Left cardiac atrium (tissue), 4 donors: Measurements from ENCODE around the gene MKNK1. TPM values are rescaled to one million over a fixed set of nuclear protein-coding genes. Genes with fewer than 3 reads are reported as not detected.
"Not testable (repeated sequence)": the region's sequence is repeated elsewhere in the genome, so short reads cannot be mapped to it uniquely, and the experiment has no call there.

ENCODE experiments used
- ATAC-seq, 2 donors: fragments of 200-7000 bp; cut with Tn5 transposase; one replicate each; pipeline ENCODE4 v1.9.1; 2020; ENCODE audit warnings: mild to moderate bottlenecking in 2 of 2, moderate library complexity in 2 of 2
- DNase-seq: peaks from one replicate; pipeline ENCODE4 v3.0.0-alpha.2; 2020
- intact Hi-C, 2 donors: fragments of 100-400 bp; cut with DNase I; formaldehyde crosslinking; loops; one replicate each; pipeline versions ENCODE4 v1.14.1 to v1.15.1; 2022 to 2023
- long read RNA-seq: library from polyadenylated mRNA; unstranded; transcript quantifications from one replicate; pipeline ENCODE4 v2.0.0, GENCODE V29; 2021
- total RNA-seq, 2 donors: library from RNA; stranded (reverse); fragmentation: NEBNext Ultra II Directional; extraction: Animal tissue kit (Norgen Biotek cat#: 25700); gene quantifications; one replicate each; pipeline ENCODE4 v1.2.1, GENCODE V29; 2021
- donor health status: DM: no; HTN: yes; CAD: no.
- donor health status: DM: no; HTN: yes; CAD: no; lungs with severe emphysema.
- donor health status: DM: yes; HTN: yes; CAD: no.
- donor health status: Dilated cardiomyopathy.

MKNK1 gene
- 10 to 100 TPM; 39.7 to 42.7 TPM for total RNA-seq
- long read RNA-seq, partial matches to known transcripts: 3 of 20 reads
- long read RNA-seq, other reads (novel, unspliced or antisense): 12 of 20 reads

DNA sequence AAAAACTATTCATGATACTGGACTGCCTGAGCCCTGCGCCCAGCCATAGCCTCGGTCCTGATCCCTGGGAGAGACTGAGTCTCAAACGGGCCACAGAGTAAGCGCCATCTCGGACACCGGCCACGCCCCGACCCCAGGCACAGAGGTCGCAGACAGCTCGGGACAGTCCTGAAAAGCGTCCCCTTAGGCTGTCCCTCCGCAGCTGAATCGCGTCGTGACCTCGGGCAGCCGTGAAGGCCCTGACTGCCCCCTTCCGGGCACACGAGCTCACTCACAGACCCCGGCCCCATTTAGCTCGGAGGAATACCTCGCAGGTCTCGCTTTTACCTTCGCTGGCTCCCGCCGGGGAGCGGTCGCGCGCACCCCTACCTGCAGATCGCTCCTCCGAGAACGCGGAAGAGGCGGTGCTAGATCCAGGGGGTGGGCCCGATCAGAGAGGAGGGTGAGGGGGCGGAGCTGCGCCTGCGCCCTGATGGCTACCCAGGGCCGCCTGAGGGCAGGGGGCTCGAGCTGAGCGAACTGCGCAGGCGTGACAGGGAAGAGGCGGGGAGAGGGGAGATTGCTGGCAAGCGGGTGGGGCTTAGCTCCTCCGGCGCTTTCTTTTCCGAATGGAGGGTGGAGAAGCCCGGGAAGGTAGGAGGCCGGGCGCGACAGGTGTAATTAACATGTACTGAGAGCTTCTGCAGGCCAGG, at the start of gene MKNK1:
TSS of gene MKNK1 (minus strand) at position 411 of the 692 bp plus-strand sequence. CDS start 20,941 bp downstream, outside the sequence.
- DNase-seq: peak; percentile 98
- intact Hi-C loops: no loop called here
- peak; percentile 97 to 98 for ATAC-seq

DNA sequence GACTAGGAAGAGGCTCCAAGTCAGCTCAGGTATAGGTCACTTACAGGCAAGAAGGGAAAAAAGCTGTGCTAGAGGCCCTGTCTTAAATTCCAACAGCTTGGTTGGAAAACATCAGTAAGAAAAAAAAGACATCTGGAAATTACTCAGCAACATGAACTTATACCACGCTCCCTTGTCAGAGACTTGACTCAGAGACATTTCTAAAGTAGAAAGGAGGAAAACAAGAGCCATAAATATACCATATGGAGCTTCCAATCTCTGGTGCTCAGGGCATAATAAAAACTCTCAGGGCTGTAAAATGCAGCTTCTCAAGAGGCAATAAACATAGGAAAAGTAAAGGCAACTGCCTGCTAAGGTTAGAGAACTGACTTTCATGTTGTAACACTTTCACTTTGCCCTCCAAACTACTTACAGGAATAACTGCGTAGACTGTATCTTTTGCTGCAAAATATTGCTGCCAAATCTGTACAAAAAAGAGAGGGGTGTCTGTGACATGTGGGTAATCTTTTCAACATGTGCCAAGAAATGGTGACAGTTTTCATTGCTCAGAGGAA, 49.4 kb upstream of the MKNK1 start:
- ATAC-seq: no peak
- intact Hi-C loops: no loop called here
- DNase-seq: no peak

DNA sequence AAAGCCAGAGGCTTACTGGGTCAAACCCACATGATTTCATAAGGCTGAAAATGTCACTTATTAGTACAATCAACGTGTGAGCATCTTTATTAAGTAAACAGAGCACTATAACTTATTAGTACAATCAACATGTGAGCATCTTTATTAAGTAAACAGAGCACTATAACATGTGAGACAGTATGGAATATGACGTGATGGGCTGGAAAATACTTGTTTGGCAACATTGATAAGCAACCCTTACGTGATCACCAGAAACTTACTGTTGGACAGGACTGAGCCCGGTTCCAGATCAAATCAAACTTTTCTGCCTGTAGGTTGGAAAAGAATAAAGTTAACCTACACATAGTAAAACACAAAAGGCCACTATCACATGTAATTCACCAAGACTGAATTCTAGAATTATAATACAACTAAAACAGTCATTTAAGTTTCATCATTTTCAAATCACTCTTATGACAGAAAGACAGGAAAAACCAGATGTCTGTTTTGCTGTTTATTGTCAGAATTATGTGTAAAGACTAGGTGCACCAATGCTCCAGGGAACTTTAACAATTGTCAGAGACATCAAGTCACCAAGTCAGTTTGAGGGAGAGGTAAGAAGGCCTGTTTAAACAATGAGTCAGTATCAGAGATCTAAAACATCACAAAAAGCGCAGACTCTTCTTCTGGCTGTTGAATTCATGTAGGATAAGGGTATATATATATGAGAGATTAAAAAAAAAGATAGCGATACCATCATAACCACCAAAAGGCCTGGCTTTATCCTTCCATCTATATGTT, 48.4 kb upstream of the MKNK1 start:
- intact Hi-C loops: no loop called here
- no peak for DNase-seq
- ATAC-seq: no peak

DNA sequence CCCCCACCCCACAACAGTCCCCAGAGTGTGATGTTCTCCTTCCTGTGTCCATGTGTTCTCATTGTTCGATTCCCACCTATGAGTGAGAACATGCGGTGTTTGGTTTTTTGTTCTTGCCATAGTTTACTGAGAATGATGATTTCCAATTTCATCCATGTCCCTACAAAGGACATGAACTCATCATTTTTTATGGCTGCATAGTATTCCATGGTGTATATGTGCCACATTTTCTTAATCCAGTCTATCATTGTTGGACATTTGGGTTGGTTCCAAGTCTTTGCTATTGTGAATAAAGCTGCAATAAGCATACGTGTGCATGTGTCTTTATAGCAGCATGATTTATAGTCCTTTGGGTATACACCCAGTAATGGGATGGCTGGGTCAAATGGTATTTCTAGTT, 47.1 kb upstream of the MKNK1 start:
- intact Hi-C loops, DNase-seq: not testable (repeated sequence)

DNA sequence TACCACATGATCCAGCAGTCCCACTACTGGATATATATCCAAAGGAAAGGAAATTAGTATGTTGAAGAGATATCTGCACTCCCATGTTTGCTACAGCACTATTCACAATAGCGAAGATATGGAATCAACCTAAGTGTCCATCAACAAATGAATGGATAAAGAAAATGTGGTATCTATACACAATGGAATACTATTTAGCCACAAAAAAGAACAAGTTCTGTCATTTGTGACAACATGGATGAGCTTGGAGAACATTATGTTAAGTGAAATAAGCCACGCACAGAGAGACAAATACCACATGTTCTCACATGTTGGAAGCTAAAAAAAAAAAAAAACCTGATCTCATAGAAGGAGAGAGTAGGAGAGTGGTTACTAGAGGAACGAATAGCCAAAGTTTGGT, 46.4 kb upstream of the MKNK1 start:
- intact Hi-C loops: no loop called here
- DNase-seq: no peak
- ATAC-seq: no peak

More for the DNA sequence above, 47.1 kb upstream of the MKNK1 start:
- ATAC-seq: not testable (repeated sequence)

DNA sequence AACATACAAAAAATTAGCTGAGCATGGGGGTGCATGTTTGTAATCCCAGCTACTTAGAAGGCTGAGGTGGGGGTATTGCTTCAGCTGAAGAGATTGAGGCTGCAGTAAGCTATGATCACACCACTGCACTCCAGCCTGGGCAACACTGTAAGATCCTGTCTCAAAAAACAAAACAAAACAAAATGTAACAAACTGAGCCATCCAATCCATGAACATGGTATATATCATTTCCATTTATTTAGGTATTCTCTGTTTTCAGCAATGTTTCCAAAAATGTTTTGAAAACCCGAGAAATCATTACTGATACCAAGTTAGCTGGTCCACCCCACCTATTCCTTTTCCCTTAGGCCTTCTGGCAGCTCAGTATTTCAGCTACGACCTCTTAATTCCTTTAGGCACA, 45.7 kb upstream of the MKNK1 start:
- intact Hi-C loops: loop anchor here in 1 of 2 donors (10.0 kb wide), 1 partner anchor 65 kb away; the partner anchor contains the start of gene EFCAB14
- ATAC-seq (no peak), DNase-seq (no peak)

DNA sequence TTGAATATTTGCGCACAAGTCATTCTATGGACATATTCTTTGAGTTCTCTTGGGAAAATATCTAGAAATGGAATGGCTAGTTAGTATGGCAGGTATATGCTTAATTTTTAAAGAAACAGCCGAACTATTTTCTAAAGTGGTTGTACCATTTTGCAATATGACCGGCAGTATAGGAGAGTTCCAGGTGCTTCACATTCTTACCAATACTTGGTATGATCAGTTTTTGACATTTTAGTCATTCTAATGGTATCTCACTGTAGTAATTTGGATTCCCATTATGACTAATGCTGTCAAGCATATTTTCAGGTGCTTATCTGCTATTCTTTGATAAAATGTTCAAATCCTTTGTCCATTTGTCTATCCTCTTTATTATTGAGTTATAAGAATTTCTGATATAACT, 43.5 kb upstream of the MKNK1 start:
- no peak for DNase-seq
- intact Hi-C loops: loop anchor here in 1 of 2 donors (10.0 kb wide), 1 partner anchor 67 kb away; the partner anchor contains the start of gene EFCAB14

DNA sequence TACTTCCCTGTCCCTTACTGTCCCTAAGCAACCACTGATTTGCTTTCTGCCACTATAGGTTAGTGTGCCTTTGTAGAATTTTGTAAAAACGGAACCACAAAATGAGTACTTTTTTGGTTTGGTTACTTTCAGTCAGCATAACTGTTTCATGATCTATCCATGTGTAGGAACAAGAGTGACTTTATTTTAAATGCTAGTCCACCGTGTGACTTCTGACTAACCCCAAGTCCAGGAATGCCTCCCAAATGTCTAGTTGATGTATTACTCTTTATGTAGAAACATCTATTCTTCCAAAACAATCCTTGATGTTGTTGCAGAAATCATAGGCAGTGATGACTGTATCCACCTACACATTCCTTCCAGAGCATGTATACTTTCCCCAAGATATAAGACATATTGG, 42.8 kb upstream of the MKNK1 start:
- intact Hi-C loops: loop anchor here in 1 of 2 donors (10.0 kb wide), 1 partner anchor 68 kb away; the partner anchor contains the start of gene EFCAB14
- ATAC-seq: no peak
- no peak for DNase-seq

More for the DNA sequence above, 43.5 kb upstream of the MKNK1 start:
- no peak for ATAC-seq

DNA sequence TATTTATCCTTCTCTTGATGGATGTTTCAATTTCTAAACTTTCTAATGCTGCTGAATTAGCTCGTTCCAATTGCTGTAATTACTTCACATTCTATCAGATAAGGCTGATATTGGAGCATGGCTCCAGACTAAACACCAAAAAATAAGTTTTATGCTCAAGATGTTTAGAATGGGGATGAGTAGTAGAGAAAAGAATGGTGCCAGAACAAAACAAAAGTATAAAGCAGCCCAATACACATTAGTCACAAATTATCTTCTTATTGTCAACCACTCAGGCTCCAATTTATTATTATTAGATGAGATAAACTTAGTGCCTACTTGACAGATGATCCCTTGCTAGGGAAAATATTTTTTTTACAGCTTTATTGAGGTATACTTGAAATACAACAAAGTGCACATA, 42.3 kb upstream of the MKNK1 start:
- no peak for ATAC-seq
- intact Hi-C loops: loop anchor here in 1 of 2 donors (10.0 kb wide), 1 partner anchor 68 kb away; the partner anchor contains the start of gene EFCAB14
- DNase-seq: no peak

DNA sequence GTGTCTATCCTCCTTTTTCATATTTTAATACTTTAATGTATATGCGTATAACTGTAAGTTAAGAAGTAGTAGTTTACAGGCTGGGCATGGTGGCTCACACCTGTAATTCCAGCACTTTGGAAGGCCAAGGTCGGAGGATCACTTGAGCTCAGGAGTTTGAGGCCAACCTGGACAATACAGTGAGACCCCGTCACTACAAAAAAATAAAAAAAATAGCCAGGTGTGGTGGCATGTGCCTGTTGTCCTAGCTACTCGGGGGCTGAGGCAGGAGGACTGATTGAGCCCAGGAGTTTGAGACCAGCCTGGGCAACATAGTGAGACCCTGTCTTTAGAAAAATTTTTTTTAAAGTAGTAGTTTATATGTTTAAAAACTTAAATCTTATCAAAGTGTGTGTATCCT, 41.7 kb upstream of the MKNK1 start:
- intact Hi-C loops: loop anchor here in 1 of 2 donors (10.0 kb wide), 1 partner anchor 69 kb away; the partner anchor contains the start of gene EFCAB14
- ATAC-seq (no peak), DNase-seq (no peak)

DNA sequence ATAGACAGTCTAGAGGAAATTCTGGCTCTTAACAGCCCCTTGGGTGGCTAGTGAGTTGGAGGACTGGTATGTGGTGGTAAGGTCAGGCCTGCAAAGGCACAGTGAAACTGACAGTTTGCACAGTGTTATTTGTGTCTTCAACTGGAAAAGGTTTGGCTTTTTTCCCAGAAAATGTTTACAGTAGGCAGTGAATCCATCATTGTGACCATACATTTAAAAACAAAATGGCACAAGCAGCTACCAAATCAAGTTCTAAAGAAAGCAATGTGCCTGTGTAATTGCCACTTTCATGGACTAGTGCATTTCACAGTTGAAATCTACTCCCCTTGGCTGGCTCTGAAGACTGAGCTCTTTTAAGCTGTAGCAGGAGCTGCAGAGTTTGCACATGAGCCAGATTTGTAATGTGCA, 39.3 kb upstream of the MKNK1 start:
- intact Hi-C loops: loop anchor here in 1 of 2 donors (10.0 kb wide), 1 partner anchor 71 kb away; the partner anchor contains the start of gene EFCAB14
- DNase-seq: no peak

DNA sequence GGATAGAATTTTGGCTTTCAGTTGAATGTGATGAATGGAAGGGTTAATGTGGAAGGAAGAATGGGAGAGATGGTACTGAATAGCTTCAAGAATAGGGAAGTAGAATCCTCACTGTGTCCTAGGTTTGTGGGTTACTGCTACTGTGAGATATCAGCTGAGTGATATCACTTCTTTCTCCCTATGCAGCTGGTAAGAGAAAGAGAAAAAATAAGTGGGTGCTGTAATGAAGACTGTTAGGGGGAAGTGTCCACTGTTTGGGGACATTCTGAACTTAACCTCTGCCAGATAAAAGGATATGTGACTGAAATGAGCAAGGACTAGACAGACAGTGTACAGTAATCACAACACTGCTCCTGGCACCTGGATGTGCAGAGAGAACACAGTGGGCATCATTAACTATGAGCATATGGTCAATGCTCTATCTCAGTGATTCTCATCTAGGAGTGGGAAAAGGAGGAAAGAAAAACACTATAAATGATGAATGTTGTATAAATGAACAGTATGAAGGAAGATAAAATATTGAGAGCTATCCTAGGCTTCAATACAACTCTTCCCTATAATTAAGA, 38.1 kb upstream of the MKNK1 start:
- intact Hi-C loops: loop anchor here in 1 of 2 donors (10.0 kb wide), 1 partner anchor 73 kb away; the partner anchor contains the start of gene EFCAB14
- DNase-seq (no peak), ATAC-seq (no peak)

More for the DNA sequence above, 39.3 kb upstream of the MKNK1 start:
- peak; percentile 55 to 60 for ATAC-seq

DNA sequence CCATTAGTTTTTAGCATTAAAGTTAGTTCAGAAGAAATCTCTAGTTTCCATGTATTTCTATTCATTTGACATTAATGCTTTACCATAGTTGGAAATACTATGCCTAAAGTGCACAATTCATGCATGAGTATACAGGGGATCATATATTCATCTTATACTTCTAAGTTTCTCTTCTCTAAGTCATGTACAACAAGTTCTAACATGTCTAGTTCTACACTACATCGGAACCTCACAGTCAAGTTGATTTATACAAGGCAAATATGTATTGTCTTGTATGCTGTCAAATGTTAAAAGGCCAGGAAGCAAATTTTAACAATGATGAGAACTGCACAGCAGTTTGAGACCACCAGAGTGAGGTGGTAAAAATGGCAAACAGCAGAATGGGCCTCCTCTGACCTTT, 35.5 kb upstream of the MKNK1 start:
- DNase-seq (no peak), ATAC-seq (no peak)
- intact Hi-C loops: no loop called here

DNA sequence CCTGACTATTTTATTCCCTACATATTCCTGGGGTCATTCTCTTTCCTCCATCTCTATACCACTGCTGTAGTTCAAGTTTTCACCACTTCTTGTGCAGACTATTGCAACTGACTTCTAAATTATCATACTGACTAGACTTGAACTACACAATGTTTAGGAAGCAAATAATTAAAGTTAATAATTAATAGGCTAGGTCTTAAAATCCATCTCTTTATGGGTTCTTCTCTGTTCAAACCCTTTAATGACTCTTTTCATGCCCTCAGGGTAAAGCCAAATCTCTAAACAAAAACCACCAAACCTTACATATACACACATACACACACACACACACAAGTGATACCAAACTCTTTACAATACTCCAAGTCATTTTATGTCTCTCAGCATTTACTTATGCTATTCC, 34.9 kb upstream of the MKNK1 start:
- DNase-seq (no peak), ATAC-seq (no peak)
- intact Hi-C loops: no loop called here

DNA sequence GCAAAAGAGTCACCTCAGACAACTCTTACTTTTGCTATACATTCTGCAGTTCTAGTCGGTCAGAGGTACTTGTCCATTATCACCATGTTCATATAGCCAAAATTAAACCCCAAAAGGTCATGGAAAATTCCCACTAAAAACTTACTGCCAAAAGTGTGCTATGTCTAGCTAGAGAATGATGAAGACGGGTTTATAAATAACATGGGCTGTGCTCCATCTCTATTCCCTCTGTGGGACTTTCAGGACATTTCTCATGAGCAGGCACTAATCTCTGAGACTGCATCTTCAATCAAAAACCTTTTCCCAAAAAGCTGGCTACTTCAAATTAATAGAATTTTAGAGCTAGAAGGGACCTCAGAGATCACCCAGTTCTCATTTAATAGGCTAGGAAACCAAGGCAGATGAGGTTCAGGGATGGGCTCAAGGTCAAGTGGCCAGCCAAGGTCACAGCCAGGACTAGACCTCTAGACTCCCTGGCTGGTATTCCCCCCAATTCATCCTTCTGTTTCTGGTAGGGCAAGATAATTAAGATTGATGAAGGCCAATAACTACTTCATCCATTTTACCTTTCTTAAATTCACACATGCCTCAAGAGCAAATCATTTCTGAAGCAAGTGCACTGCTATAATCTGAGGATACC, 33.5 kb upstream of the MKNK1 start:
- intact Hi-C loops: no loop called here
- ATAC-seq (peak; percentile 66 to 77), DNase-seq (no peak)

DNA sequence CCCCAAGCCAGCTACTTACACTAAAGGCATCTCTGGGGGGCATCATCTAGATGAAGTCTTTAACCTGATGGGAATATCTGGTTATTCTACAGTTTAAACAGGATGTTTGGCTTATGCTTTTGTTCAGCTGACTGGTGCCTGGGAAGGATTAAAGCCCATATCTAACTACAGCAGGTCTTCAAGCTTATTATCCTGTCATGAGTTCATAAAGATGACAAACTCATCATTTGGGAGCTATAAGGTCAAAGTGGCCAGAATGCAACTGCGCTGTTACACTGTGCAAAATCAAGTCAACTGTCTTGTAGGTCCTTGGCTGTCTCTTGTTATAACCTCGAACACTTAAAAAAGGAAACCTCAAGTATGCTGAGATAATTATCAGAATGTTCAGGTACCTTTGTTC, 31.1 kb upstream of the MKNK1 start:
- DNase-seq (no peak), ATAC-seq (no peak)
- intact Hi-C loops: no loop called here

DNA sequence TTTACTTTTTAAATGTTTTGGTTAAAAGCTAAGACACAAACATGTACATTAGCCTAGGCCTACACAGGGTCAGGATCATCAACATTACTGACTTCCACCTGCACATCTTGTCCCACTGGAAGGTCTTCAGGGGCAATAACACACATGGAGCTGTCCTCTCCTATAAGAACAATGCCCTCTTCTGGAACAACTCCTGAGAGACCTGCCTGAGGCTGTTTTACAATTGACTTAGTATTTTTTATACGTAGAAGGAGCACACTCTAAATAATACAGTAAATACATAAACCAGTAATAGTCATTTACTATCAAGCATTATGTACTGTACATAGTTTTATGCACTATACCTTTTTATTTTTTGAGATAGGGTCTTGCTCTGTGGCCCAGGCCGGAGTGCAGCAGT, 26.7 kb upstream of the MKNK1 start:
- DNase-seq (no peak), ATAC-seq (no peak)
- intact Hi-C loops: no loop called here

DNA sequence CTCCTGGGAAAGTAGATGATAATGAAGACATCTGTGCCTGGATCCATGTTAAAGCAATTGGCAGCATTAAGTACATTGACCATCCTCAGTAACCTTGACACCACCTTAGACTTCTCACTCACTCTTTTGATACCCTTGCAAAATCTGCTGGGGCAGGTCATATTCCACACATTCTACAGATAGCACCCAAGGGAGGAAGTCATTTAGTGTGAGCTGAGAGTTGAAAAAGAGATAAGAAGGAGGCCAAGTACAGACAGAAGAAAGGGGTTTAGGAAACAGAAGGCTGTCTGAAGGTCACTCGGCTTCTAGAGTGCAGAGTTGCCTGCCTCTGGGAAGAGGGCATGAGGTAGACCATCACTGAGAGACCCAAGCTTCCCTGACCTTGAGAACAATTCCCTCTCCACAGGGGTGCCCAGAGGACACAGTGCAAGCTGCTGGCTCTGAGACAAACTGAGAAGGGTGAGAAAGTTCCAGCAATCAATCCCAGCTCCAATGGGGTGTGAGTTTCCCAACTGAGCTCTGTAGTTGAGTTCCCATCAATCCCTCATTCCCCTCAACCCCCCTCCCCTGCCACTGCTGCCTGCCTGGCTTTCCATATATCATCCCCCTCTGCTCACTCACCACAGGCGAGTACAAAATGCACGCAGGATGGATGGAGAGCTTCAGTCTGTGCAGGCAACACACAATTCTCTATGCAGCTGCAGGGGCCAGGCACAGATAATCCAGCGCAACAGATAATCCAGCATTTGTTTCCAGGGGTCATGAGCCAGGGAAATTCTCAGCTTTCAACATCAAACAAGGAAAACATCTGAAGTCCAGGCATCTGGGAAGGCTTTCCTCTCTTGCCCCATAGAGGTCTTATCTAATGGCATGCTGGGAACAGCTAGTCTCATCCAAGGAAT, 19.9 kb upstream of the MKNK1 start:
- peak; percentile 20 to 64 for ATAC-seq
- intact Hi-C loops: no loop called here
- no peak for DNase-seq
